T47D (cell line): Measurements from ENCODE around the gene MYLK2.

Source experiments
- DNase-seq, 2 experiments: peaks; one replicate each; pipeline versions ENCODE4 v3.0.0 to v3.0.0-alpha.2; 2011 to 2012; ENCODE audit warnings: low read depth in 1 of 2, low spot score in 1 of 2
- JUND ChIP-seq: IDR thresholded peaks from 2 replicates; pipeline ENCODE4 v1.6.1; 2012; ENCODE audit warnings: low read depth
- in situ Hi-C: cut with HindIII; loops from 2 replicates; pipeline ENCODE4 v1.10.0; 2016; ENCODE audit warnings: low sequenced_read_pairs, low pct_unique_long_range_greater_than_20kb

The MYLK2 gene

GRCh38 chr20:31883829-31884228 is 64.7 kb downstream of the MYLK2 start:
- TF ChIP-seq JUND, result no peak
- no peak for DNase-seq
- in situ Hi-C loops, result no loop called here
